ENCODE measurements around the gene GFOD1.

The GFOD1 gene

GRCh38 chr6:13457577-13457976, 29.8 kb downstream of the GFOD1 start:
- TF ChIP-seq POLR2AphosphoS5 (IDR thresholded peaks at IDR 0.05; ENCODE audit: low read depth, low read length) (no peak), POLR2A (IDR thresholded peaks at IDR 0.05; ENCODE audit: low read depth, low read length) (no peak), TAF1 (IDR thresholded peaks at IDR 0.05; ENCODE audit: borderline replicate concordance, low read depth, low read length) (no peak)
- no peak for DNase-seq (ENCODE audit: insufficient read length)
- no peak for FAIRE-seq

GRCh38 chr6:13455552-13455966, 31.8 kb downstream of the GFOD1 start:
- no peak for DNase-seq (ENCODE audit: insufficient read length)
- peak; percentile 56 for FAIRE-seq
- TF ChIP-seq POLR2A (IDR thresholded peaks at IDR 0.05; ENCODE audit: low read depth, low read length) (no peak), POLR2AphosphoS5 (IDR thresholded peaks at IDR 0.05; ENCODE audit: low read depth, low read length) (no peak), TAF1 (IDR thresholded peaks at IDR 0.05; ENCODE audit: borderline replicate concordance, low read depth, low read length) (no peak)

GRCh38 chr6:13454286-13455221, 32.8 kb downstream of the GFOD1 start:
- TF ChIP-seq POLR2A (IDR thresholded peaks at IDR 0.05; ENCODE audit: low read depth, low read length) = no peak; the same call in 1 of the 2 replicates
- TF ChIP-seq TAF1 (IDR thresholded peaks at IDR 0.05; ENCODE audit: borderline replicate concordance, low read depth, low read length) = no peak
- no peak; the same call in 1 of the 2 replicates for TF ChIP-seq POLR2AphosphoS5 (IDR thresholded peaks at IDR 0.05; ENCODE audit: low read depth, low read length)
- FAIRE-seq (peak; percentile 84), DNase-seq (ENCODE audit: insufficient read length) (no peak)

GRCh38 chr6:13453771-13454251, 33.6 kb downstream of the GFOD1 start:
- DNase-seq (ENCODE audit: insufficient read length) (no peak), FAIRE-seq (no peak)
- TF ChIP-seq POLR2AphosphoS5 (IDR thresholded peaks at IDR 0.05; ENCODE audit: low read depth, low read length) (0 out of 2 replicates have a peak, but pooled peaks have one; percentile 27), POLR2A (IDR thresholded peaks at IDR 0.05; ENCODE audit: low read depth, low read length) (peak; percentile 52), TAF1 (IDR thresholded peaks at IDR 0.05; ENCODE audit: borderline replicate concordance, low read depth, low read length) (no peak)

- FAIRE-seq (no peak), DNase-seq (ENCODE audit: insufficient read length) (no peak)
- no peak for TF ChIP-seq TAF1 (IDR thresholded peaks at IDR 0.05; ENCODE audit: borderline replicate concordance, low read depth, low read length)
- TF ChIP-seq POLR2A (IDR thresholded peaks at IDR 0.05; ENCODE audit: low read depth, low read length) = no peak
These were observed 34.2 kb downstream of the GFOD1 start for GRCh38 chr6:13453153-13453552.

GRCh38 chr6:13452346-13453117, 34.9 kb downstream of the GFOD1 start:
- FAIRE-seq (no peak), DNase-seq (ENCODE audit: insufficient read length) (no peak)
- no peak for TF ChIP-seq POLR2AphosphoS5 (IDR thresholded peaks at IDR 0.05; ENCODE audit: low read depth, low read length)
- TF ChIP-seq POLR2A (IDR thresholded peaks at IDR 0.05; ENCODE audit: low read depth, low read length) = no peak
- TF ChIP-seq TAF1 (IDR thresholded peaks at IDR 0.05; ENCODE audit: borderline replicate concordance, low read depth, low read length) = no peak

GRCh38 chr6:13451181-13451895, 36.1 kb downstream of the GFOD1 start:
- DNase-seq (ENCODE audit: insufficient read length) = no peak
- no peak for FAIRE-seq
- TF ChIP-seq POLR2A (IDR thresholded peaks at IDR 0.05; ENCODE audit: low read depth, low read length) (no peak), POLR2AphosphoS5 (IDR thresholded peaks at IDR 0.05; ENCODE audit: low read depth, low read length) (no peak), TAF1 (IDR thresholded peaks at IDR 0.05; ENCODE audit: borderline replicate concordance, low read depth, low read length) (no peak)

GRCh38 chr6:13450628-13451027, 36.8 kb downstream of the GFOD1 start:
- DNase-seq (ENCODE audit: insufficient read length) (no peak), FAIRE-seq (no peak)
- TF ChIP-seq TAF1 (IDR thresholded peaks at IDR 0.05; ENCODE audit: borderline replicate concordance, low read depth, low read length) = no peak
- TF ChIP-seq POLR2AphosphoS5 (IDR thresholded peaks at IDR 0.05; ENCODE audit: low read depth, low read length) = no peak
- TF ChIP-seq POLR2A (IDR thresholded peaks at IDR 0.05; ENCODE audit: low read depth, low read length) = no peak

GRCh38 chr6:13447949-13448724, 39.3 kb downstream of the GFOD1 start:
- TF ChIP-seq POLR2A (IDR thresholded peaks at IDR 0.05; ENCODE audit: low read depth, low read length) (no peak), TAF1 (IDR thresholded peaks at IDR 0.05; ENCODE audit: borderline replicate concordance, low read depth, low read length) (no peak), POLR2AphosphoS5 (IDR thresholded peaks at IDR 0.05; ENCODE audit: low read depth, low read length) (no peak)
- DNase-seq (ENCODE audit: insufficient read length) (no peak), FAIRE-seq (no peak)

- DNase-seq (ENCODE audit: insufficient read length) (no peak), FAIRE-seq (no peak)
- TF ChIP-seq TAF1 (IDR thresholded peaks at IDR 0.05; ENCODE audit: borderline replicate concordance, low read depth, low read length) = no peak
These were observed 41.0 kb downstream of the GFOD1 start for GRCh38 chr6:13446381-13446780.

Measured in GM12892 (cell line).